HG02623 (cell line): ENCODE results near the gene PTPRR.

Experiments used
- ATAC-seq: cut with Tn5 transposase; IDR thresholded peaks from one replicate; pipeline ENCODE4 v1.9.1; 2021; ENCODE audit warnings: moderate library complexity; ENCODE audit not compliant: unreplicated experiment

The PTPRR gene

DNA sequence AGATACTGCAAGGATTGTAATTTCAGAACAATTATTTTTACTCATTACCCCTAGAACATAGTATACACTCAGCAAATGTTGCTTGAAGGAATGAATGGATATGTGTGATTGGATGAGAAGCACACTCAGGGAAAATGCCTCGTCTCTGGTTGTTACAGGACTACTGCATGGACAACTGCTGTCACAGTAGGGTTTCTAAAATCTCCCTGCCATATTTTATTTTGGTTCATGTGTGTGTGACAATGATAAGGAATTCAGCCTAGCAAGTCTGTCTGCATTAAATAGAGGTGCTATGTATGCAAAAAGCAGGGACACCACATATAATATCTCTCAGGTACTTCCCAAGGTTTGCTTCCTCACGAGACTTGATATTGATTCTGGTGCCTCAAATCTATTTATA is 1.4 kb downstream of the PTPRR start:
- no peak for ATAC-seq

DNA sequence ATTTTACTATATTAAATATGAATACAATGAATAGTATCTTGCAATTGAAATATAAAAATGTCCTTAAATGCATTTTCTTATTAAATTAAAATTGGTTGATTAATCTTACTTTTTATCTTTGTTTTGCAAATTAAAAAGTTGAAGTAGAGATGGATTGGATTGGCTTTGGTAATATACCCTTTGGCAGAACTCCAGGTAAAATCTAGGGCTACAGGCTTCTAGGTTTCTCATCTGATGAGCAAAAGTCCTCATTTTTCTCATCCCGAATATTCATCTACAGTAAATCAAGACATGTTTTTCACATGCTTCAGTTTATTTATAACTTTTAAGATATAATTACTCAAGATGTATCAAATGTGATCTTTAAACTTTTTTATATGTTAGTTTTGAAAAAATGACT is 2.2 kb downstream of the PTPRR start:
- ATAC-seq: no peak

DNA sequence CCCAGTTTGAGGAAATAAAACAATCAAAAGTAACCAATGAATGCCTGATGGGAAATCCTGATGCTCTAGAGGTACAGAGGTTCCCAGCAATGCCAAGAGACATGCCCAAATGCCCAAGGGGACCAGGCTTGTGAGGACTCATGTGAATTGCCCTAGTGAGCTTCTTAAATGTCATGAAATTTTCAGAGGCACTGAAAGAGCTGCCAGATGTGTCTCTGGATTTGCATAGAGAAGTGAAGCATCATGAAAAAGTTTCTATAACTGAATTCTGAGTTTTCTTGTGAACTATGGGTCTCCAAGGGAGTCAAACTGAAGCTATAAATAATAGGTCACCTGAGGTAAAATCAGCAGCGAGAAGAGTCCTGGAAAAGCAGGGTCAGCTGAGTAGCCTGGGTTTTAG is 9.9 kb downstream of the PTPRR start:
- ATAC-seq: no peak

DNA sequence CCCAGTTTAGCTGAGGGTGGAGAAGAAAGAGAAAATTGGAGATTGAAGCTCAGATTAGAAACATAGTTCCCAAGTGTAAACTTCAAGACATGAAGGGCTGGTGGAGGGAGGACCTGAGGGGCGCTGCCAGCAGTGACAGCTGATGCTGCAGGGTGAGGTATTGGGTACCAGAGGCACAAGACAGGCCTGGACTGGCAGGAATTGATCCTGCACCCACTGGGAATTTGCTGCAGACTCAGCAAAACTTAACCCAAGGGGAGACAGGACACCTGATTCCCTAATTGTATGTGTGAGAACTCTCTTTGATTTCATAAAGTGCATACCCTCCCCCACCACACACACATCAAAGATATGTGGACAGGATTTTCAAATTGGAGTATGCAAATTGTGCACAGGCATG is 11.6 kb downstream of the PTPRR start:
- no peak for ATAC-seq

DNA sequence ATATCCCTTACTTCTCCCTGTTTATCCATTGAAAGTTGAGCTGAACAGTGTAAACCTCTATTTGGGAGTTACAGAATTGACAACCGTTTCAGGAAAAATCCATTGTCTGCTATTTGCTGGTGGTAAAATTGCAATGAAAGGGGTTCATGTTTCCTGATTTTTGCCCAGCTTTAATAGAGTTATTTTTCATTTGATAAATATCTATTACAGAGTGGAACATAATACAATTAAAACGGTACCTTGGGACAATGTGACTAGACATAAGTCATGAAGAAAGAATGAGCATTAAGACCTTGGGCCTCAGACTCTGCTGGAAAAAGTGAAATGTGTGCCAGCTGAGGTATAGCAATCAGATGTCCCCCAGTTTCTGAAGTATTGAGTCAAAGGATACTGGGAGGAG is 13.1 kb downstream of the PTPRR start:
- ATAC-seq: no peak

DNA sequence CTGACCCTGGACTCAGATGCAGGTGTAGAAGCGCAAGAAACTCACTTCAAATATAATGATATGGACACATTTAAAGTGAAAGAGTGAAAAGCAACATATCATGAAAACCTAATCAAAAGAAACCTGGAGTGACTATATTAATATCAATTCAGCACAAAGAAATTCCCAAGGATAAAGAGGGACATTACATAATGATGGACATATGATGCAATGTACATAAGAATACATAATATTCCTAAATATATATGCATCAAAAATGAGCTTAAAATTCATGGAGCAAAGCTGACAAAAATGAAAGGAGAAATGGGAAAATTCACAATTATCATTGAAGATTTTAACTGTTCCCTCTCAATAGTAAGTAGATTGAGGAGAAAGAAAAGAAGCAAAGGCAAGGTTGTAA is 24.6 kb downstream of the PTPRR start:
- ATAC-seq: no peak

DNA sequence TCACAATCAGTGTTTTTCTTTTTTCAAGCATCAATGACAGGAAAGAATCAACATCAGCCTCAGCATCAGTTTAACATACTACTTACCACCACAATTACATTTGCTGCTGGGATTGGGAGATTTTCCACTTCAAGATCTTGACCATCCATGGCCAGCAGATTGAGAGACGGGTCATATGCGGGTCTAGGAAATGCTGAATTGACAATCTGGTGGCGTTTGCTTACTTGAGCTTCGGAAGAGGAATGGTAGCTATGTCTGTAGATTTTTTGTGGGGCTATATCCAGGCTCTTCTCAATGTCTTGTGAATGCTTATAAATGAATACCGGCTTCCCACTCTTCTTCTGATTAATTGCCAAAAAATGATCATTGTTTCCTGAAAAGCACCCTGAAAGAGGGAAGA is 27.9 kb downstream of the PTPRR start:
- ATAC-seq: no peak

DNA sequence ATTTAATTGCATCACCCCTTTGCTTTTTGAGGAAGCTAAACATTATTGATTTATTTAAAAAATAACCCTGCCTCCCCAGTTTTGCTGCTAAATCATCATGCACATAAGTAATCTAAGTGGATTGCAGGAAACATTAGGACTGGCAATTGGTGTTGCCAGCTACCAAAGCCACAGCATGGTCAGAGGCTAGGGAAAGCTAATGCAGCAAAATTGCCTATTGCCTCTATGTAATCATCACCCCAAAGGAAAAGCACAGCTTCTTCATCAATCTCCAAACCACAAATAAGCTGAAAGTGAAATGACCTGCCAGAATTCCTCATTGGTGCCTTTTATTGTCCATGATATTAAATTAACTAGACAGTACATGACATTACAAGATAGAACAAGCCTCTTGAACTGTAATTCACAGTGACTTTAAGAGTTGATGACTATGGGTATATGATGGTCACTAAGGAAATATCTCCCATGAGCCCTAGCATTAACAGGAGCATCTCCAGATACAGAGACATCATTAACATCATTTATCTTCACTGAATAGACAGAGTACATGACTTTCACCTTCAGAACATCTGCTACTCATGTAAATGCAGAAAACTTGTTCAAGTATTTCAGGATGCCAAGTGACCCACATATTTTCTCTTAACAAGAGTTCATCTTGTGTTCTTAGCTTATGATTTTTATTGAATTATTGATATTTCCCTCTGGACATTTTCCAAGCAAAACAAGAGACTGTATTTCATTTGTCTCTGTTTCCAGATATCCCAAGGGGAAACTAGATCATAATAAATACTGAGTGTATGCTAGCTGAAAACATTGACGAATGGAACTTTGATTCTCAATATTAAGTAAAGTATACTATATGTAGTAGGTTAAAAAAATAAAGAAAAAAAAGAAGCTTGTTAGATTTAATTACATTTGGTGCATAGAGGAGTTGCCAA is 29.4 kb downstream of the PTPRR start:
- ATAC-seq: no peak

DNA sequence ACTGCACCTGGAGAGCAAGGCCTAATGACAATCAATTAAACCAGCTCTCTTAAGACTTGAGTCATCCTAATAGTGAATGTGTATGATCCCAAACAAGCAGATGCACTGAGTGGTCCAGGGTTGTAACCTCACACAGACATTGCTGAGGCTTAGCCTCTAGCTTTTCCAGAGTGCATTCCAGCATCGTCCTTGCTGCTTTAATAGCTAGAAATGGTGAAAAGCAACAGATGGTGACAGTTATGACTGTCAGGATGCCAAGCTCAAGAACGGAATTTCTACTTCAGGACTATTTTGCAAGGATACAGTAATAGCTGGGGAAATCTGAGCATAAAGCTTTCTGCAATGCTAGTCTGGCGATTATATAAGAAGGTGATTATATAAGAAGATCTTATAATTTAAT is 34.6 kb downstream of the PTPRR start:
- no peak for ATAC-seq

DNA sequence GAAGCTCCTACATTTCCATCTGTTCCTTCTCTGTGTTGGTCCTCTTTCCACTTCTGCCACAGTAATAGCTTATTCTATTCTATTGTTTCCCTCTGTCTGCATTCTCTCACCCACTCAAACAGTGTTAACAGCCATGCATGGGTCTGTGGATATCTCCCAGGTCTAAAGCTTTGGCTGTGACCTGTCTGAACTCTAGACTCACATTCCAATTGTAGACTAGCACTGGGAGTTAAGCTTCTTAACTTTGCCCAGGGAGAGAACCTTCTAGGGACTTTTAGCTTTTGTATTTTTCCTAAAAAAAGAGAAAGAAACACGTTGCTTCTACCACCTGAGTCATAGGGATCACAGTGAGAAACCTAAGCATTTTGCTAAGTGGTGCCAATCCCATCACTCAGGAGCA is 36.7 kb downstream of the PTPRR start:
- ATAC-seq: no peak

DNA sequence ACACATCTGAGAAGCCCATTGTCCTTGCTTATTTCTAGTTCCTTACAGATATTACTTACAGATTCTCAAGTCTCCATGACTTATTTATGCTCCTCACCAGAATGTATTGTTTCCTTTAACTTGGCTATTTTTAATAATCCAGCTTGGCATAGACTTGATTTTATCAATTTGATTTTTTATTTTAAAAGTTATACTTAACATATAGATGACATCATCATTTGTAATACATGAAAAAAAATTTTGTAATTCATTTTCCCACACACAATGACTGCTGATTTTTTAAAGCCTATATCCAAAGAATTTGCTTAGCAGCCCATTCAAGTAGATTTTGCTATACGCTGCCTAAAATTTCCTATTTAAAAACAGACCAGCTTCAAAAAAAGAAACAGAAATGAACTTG is 39.8 kb downstream of the PTPRR start:
- ATAC-seq: no peak

DNA sequence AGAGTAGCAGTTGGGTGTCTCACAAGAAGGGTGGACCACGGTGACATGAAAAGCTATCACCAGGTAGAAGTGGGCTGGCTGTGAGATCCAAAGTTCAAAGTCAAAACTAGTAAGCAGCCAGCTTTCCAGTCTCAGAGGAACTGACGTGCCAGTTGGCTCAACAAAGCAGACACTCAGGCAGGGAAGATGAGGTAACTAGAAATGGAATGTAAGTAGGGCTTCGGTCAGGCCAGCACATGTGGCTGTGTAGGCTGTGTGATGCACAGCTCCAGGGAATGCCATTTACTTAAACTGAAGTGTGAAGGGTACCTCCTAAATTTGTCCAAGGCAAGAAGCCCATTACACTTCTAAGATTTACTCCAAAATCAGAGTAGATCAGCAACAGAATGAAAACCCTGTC is 43.6 kb downstream of the PTPRR start:
- no peak for ATAC-seq

DNA sequence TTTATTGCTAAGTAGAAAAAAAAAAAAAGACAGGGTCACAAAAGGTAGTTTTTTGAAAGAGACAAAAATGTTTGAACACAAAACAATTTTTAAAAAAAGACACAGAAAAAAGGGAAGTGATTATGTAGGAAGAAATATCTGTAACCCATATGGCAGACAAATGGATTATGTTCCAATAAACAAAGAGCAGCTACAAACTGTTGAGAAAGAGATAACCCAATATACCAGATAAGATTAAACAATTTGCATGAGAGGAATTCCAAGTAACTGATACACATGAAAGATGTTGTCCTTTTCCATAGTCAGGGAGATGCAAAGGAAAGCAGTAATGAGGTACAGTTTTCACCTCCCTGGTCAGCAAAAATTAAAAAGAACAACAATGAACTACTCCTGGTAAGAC is 44.9 kb downstream of the PTPRR start:
- ATAC-seq: no peak

DNA sequence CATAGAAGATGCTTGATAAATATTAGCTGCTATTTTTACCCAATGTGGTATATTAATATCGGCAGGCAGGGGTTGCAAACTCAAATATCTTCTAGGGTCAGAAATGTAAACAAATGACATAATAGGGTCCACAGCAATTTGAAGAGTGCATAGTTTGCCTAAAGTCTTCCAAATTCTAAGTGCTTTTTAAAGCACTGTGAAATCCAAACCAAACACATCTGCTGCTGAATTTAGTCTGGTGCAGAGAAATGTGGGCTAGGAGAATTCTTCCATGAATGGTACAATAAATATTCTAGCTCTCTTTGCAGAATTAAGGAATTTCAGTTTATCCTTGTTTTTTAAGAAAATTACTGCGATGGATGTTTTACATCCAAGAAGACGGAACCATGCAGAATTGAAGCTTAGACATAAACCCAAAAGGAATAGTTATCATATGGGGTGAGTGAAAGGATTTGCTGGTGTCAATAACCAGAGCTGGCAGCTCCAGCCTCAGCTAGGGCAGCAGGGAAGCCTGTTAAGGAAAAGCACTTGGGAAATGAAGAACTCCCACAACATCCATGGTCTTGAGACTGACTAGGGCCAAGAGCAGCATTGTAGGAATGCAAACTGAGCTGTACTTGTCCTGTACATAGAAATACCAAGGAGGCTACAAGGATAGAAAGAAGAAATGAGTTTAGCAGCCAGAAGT is 65.5 kb downstream of the PTPRR start:
- no peak for ATAC-seq

DNA sequence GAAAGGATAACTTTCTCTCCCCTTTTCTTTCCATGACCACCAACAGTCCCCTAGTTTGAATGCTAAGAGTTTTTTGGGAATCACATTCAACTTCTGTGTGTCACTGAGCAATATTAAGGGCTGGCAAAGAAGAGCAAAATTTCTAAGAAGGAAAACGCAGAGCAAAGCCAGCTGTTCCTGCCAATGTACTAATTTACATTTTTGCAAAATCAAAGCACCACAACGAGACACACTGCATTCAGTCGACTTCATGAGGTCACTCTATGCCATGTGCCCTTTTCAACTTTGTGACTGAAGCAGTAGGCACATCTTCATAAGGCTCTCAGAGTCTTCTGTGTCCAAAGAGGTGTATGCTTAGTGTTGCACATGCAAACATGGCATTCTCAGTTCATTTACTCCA is 66.4 kb downstream of the PTPRR start:
- no peak for ATAC-seq

DNA sequence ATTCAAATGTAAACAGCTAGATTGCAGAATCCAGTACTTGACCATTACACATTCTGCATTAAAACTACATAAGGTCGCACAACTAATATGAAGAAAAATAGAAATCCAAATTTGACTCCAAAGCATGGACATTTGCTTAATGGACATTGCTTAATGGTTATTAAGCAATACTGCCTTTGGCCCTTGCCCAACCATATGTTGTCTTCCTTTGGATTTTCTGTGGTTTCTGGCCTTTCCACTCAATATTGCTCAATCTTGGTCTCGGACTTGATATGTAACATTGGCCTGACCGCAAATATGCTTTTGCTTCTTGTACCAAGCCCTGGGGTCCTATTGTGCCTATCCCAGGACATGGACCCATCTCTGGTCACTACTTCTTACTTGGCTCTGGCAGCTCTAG is 67.2 kb downstream of the PTPRR start:
- no peak for ATAC-seq

DNA sequence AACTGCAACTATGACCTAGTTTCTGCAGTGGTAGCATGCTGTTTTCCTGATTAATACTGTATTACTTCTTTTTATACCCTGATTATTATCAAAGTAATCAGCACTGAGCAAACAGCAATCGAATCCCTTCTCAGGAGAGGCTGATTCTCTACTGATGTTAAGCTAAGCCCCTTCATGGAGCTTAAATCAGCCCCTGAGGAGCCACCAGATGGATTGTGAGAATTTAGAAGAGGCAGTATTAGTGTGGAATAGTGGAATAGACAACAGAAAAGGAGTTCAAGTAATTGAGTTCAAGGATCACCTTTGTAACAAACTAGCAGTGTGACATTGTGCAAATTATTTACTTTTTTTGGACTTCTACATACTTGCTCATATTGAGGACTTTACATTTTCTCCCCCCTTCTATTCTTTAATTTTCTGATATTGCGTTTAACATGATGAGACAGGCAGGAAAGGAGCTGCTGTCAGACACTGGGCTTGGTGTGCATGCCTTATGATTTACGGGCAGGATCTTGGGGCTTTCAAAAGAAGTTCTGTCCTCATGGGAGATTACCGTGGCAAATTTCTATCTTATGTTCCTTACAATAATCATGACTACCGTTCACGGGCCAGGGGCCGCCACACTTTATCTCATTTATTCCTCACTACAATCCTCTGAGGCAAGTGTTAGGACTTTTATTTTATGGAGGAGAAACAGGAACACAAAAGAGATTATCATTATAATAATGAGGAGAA is 68.0 kb downstream of the PTPRR start:
- no peak for ATAC-seq

DNA sequence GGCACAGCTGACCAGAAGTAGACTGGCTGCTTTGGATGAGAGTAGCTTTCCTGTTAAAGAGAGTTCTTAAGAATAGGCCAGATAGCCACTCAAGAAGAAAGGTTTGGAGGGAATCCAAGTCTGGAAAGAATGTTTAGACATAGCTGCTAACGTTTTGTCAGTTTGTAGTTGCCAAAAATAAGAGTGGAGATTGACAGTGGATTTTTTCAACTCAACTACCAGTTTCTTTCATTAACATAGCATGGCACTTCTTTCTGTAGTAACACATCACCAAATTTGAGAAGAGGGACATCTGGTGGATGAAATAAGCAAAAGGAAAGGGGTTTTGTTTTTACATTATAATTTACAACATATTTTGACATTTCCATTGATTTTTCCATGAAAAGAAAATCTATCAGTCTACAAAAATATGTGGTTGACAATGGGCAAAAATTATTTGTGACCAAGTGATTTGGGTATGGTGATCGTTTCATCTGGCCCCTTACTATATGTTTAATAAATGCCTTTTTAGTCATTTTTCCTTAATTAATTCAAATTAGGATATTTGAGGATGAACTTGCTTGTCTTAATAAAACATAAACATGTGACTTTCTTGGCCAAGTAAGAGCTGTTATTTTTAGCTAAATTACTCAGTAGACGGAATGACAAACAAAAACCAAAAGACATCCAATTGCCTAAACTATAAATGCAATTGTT is 71.1 kb downstream of the PTPRR start:
- ATAC-seq: no peak

DNA sequence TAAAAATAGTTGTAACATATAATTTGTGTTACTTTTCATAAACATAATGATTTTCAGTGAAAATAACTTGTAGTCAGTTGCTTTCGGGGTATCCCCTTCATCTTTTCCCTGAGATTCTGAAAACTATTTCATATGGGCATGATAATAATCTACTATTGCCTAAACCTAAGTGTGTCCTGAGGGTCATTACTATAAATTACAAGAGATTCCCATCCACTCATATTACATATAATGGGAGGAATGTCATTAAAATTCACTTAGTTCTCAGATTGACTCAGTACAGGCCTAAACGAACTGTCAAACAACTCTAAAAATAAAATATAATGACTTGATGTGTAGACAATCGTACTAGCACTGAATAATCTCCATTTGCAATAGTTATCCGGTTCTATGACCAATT is 72.7 kb downstream of the PTPRR start:
- no peak for ATAC-seq

DNA sequence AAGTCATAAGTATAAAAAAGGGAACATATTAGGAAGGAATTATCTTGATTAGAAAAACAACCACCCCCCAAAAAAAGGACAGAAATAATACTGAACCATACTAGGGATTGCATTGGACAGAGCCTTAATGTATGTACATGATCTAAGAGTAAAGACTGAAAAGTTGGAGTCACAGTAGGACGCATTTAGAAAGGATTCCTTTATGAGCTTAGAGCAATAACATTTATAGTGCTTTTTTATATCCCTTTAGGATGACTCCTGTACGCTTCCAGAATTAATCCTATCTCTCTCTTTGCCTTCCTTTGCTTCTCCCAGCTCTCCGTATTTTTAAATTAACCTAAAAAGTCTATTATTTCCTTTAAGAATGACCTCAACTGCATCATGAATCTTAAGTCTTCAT is 75.3 kb downstream of the PTPRR start:
- ATAC-seq: no peak

DNA sequence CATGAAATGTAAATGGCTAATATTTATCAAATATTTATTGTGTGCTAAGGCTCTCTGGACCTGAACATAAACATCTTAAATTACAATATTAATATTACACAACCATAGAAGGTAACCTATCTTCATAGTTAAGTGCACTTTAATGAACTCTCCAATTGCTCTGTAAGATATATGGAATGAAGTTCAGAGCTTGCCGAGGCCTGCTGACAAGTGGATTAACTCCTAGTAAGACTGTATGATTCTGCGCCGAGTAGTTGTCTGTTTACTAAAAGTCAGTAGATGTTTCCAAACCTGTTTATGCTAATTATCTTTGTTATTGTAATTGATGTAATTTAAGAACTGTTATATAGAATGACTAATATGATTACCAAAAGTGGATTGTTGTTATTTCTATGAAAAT is 77.2 kb downstream of the PTPRR start:
- ATAC-seq: no peak
